Loucy (cell line): ENCODE data around the gene LRRFIP1.

Source experiments
- H2AFZ ChIP-seq: fragments of 200-600 bp; sonication (generic); 2 replicates; pipeline ENCODE4 v1.6.0; 2016; ENCODE audit warnings: antibody characterized with exemption, mild to moderate bottlenecking, low read length, moderate library complexity
- H3F3A ChIP-seq: fragments of 200-600 bp; 2 replicates; pipeline ENCODE4 v1.6.0; 2016; ENCODE audit warnings: antibody characterized with exemption, low read depth, mild to moderate bottlenecking
- H3K27me3 ChIP-seq: fragments of 200-600 bp; sonication (generic); 2 replicates; pipeline ENCODE4 v1.6.1; 2014; ENCODE audit warnings: low read length, mild to moderate bottlenecking; ENCODE audit not compliant: insufficient read depth, poor library complexity, severe bottlenecking
- H3K36me3 ChIP-seq: fragments of 200-600 bp; sonication (generic); 2 replicates; pipeline ENCODE4 v1.6.1; 2016; ENCODE audit warnings: low read length; ENCODE audit not compliant: insufficient read depth
- H3K4me1 ChIP-seq: fragments of 200-600 bp; sonication (generic); 2 replicates; pipeline ENCODE4 v1.5.1; 2014; ENCODE audit warnings: low read length, mild to moderate bottlenecking; ENCODE audit not compliant: insufficient read depth, poor library complexity, severe bottlenecking
- H3K4me2 ChIP-seq: fragments of 200-600 bp; sonication (generic); 2 replicates; pipeline ENCODE4 v1.6.0; 2014; ENCODE audit warnings: antibody characterized with exemption, low read length, low read depth, mild to moderate bottlenecking; ENCODE audit not compliant: poor library complexity, severe bottlenecking
- H3K4me3 ChIP-seq: fragments of 200-600 bp; sonication (generic); 2 replicates; pipeline ENCODE4 v1.5.1; 2014; ENCODE audit warnings: low read length, mild to moderate bottlenecking, mixed read lengths; ENCODE audit not compliant: poor library complexity, severe bottlenecking
- H3K79me2 ChIP-seq: fragments of 200-600 bp; sonication (generic); 2 replicates; pipeline ENCODE4 v1.6.1; 2014; ENCODE audit warnings: low read length; ENCODE audit not compliant: insufficient read depth
- H3K9ac ChIP-seq: fragments of 200-600 bp; sonication (generic); 2 replicates; pipeline ENCODE4 v1.6.0; 2014; ENCODE audit warnings: mild to moderate bottlenecking, low read depth, low read length, moderate library complexity; ENCODE audit not compliant: poor library complexity, severe bottlenecking
- H3K9me2 ChIP-seq: fragments of 200-600 bp; sonication (generic); replicated peaks from 2 replicates; pipeline ENCODE4 v1.6.1; 2016; ENCODE audit warnings: low read depth, low read length, mixed read lengths
- H3K9me3 ChIP-seq: fragments of 200-600 bp; sonication (generic); 2 replicates; pipeline ENCODE4 v1.6.1; 2014; ENCODE audit warnings: mild to moderate bottlenecking, antibody characterized with exemption, low read length, low read depth; ENCODE audit not compliant: insufficient read depth
- H4K20me1 ChIP-seq: fragments of 200-600 bp; sonication (generic); 2 replicates; pipeline ENCODE4 v1.6.0; 2014; ENCODE audit warnings: antibody characterized with exemption, low read length, mild to moderate bottlenecking; ENCODE audit not compliant: insufficient read depth, poor library complexity, severe bottlenecking
- CTCF ChIP-seq: fragments of 200-600 bp; sonication (generic); conservative IDR thresholded peaks from 2 replicates; pipeline ENCODE4 v1.5.1; 2014; ENCODE audit warnings: mild to moderate bottlenecking, antibody characterized with exemption, low read length
- EZH2phosphoT487 ChIP-seq: fragments of 200-600 bp; IDR thresholded peaks from 2 replicates; pipeline ENCODE4 v1.6.1; 2018; ENCODE audit warnings: antibody characterized with exemption, mild to moderate bottlenecking, moderate library complexity, borderline replicate concordance

Gene LRRFIP1

GRCh38 chr2:237799060-237799428 lies 171.7 kb downstream of the LRRFIP1 start:
- Histone ChIP-seq H3K4me2 (no peak overlapping the region), H3K27me3 (no peaks in the 10 kb centered on the region), H3F3A (no peaks in the 10 kb centered on the region), H3K4me1 (no peaks in the 10 kb centered on the region), H3K9ac (no peak overlapping the region), H2AFZ (no peak overlapping the region), H3K9me2 (no peaks in the 10 kb centered on the region), H4K20me1 (no peaks in the 10 kb centered on the region), H3K79me2 (no peaks in the 10 kb centered on the region), H3K9me3 (no peaks in the 10 kb centered on the region), H3K36me3 (no peaks in the 10 kb centered on the region), H3K4me3 (no peak overlapping the region)
- TF ChIP-seq CTCF = no peak
- no peak for TF ChIP-seq EZH2phosphoT487

- no peaks in the 10 kb centered on the region for H3F3A ChIP-seq
- no peak overlapping the region for H2AFZ ChIP-seq
- no peaks in the 10 kb centered on the region for H3K36me3 ChIP-seq
- no peak overlapping the region for H3K9ac ChIP-seq
- H3K4me1 ChIP-seq = no peaks in the 10 kb centered on the region
- H3K9me2 ChIP-seq = no peaks in the 10 kb centered on the region
- no peaks in the 10 kb centered on the region for H3K9me3 ChIP-seq
- no peaks in the 10 kb centered on the region for H3K79me2 ChIP-seq
- H3K4me3 ChIP-seq = no peak overlapping the region
- TF ChIP-seq EZH2phosphoT487 (no peak), CTCF (no peak)
- H4K20me1 ChIP-seq = no peaks in the 10 kb centered on the region
- H3K4me2 ChIP-seq = no peak overlapping the region
- H3K27me3 ChIP-seq = no peaks in the 10 kb centered on the region
Observed at GRCh38 chr2:237801466-237801865, 174.1 kb downstream of the LRRFIP1 start.

- Histone ChIP-seq H3K27me3 (no peaks in the 10 kb centered on the region), H3K4me1 (no peaks in the 10 kb centered on the region), H4K20me1 (no peaks in the 10 kb centered on the region), H3K9ac (no peak overlapping the region), H3K9me3 (no peaks in the 10 kb centered on the region), H3F3A (no peaks in the 10 kb centered on the region), H3K4me2 (no peak overlapping the region), H3K79me2 (no peaks in the 10 kb centered on the region), H3K4me3 (no peak overlapping the region), H2AFZ (no peak overlapping the region), H3K9me2 (no peaks in the 10 kb centered on the region), H3K36me3 (no peaks in the 10 kb centered on the region)
- TF ChIP-seq CTCF = no peak
- no peak for TF ChIP-seq EZH2phosphoT487
Observed at GRCh38 chr2:237806334-237806733, 178.9 kb downstream of the LRRFIP1 start.
